ENCODE measurements around the gene KLHL26. TPM values are rescaled to one million over a fixed set of nuclear protein-coding genes. Genes with fewer than 3 reads are reported as not detected.

Gene KLHL26
- total RNA-seq, 1 donor from 2014 or later: 12.3 TPM

DNA sequence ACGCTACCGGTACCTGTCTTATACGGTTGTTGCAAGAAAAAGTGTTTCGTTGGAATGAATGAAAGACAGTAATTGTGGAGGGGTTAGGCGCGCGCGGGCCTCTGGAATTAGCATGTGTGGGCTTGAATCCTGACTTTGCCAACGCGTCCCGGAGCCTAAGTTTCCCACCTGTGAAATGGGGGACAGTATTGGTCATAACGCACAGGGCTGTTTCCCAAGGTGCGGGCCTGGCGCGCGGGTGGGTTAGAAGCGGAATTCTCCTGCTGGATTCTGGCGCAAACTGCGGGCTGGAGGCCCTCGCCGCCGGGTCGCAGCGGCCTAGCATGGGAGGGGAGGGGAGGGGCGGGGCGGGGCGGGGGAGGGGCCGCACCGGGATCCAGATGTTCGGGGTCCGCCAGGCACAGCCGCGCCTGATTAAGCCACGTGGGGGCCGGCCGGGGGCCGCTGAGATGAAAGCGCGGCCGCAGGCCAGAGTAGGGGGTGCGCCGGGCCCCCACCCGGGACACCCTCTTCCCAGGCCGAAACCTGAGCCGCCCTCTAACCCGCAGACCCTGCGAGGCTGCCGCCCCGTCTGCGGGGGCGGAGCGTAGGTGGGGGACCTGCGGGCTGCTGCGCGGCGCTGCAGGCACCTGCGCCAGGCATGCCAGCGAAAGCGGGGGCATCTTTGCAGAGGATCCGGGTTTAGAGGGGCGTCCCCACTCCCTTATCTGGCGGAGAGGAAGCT, 25.3 kb upstream of the KLHL26 start:
- Mint-ChIP-seq H3K27me3 (ENCODE audit: low read depth) (peaks cover 88% of the 10 kb centered on the region), H3K36me3 (ENCODE audit: low read depth) (no peaks in the 10 kb centered on the region), H3K4me3 (peak overlapping the region; percentile 72), H3K4me1 (peaks cover 23% of the 10 kb centered on the region), H3K27ac (ENCODE audit: unreplicated experiment) (no peak overlapping the region), H3K9me3 (no peaks in the 10 kb centered on the region)
- TF ChIP-seq, protein P1, sequence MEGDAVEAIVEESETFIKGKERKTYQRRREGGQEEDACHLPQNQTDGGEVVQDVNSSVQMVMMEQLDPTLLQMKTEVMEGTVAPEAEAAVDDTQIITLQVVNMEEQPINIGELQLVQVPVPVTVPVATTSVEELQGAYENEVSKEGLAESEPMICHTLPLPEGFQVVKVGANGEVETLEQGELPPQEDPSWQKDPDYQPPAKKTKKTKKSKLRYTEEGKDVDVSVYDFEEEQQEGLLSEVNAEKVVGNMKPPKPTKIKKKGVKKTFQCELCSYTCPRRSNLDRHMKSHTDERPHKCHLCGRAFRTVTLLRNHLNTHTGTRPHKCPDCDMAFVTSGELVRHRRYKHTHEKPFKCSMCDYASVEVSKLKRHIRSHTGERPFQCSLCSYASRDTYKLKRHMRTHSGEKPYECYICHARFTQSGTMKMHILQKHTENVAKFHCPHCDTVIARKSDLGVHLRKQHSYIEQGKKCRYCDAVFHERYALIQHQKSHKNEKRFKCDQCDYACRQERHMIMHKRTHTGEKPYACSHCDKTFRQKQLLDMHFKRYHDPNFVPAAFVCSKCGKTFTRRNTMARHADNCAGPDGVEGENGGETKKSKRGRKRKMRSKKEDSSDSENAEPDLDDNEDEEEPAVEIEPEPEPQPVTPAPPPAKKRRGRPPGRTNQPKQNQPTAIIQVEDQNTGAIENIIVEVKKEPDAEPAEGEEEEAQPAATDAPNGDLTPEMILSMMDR (conservative IDR thresholded peaks at IDR 0.05): no peak
- no peak for DNase-seq (ENCODE audit: low read depth, low spot score)

GRCh38 chr19:18612051-18612771, 24.6 kb upstream of the KLHL26 start:
- no peak overlapping the region for H3K27ac Mint-ChIP-seq (ENCODE audit: unreplicated experiment)
- no peak for DNase-seq (ENCODE audit: low read depth, low spot score)

GRCh38 chr19:18612772-18613588, 23.8 kb upstream of the KLHL26 start, which contains the start of gene TMEM59L:
TMEM59L (plus strand) TSS chr19:18612870; CDS start chr19:18612959, 89 bp downstream.
- no peaks in the 10 kb centered on the region for H3K36me3 Mint-ChIP-seq (ENCODE audit: low read depth)
- H3K9me3 Mint-ChIP-seq: peaks cover 5% of the 10 kb centered on the region
- H3K4me3 Mint-ChIP-seq: peak within 1 kb of the TSS; percentile 85
- peaks cover 23% of the 10 kb centered on the region for H3K4me1 Mint-ChIP-seq
- no peak for DNase-seq (ENCODE audit: low read depth, low spot score)
- TF ChIP-seq, protein P1 (conservative IDR thresholded peaks at IDR 0.05): no peak
- H3K27me3 Mint-ChIP-seq (ENCODE audit: low read depth): peaks cover 82% of the 10 kb centered on the region
- H3K27ac Mint-ChIP-seq (ENCODE audit: unreplicated experiment): no peak within 1 kb of the TSS

More at GRCh38 chr19:18612051-18612771, 24.6 kb upstream of the KLHL26 start:
- Mint-ChIP-seq H3K4me1 (peaks cover 23% of the 10 kb centered on the region), H3K4me3 (peak overlapping the region; percentile 85), H3K9me3 (no peaks in the 10 kb centered on the region), H3K27me3 (ENCODE audit: low read depth) (peaks cover 84% of the 10 kb centered on the region), H3K36me3 (ENCODE audit: low read depth) (no peaks in the 10 kb centered on the region)
- TF ChIP-seq, protein P1 (conservative IDR thresholded peaks at IDR 0.05): no peak

GRCh38 chr19:18613589-18614234, 23.1 kb upstream of the KLHL26 start:
- Mint-ChIP-seq H3K27ac (ENCODE audit: unreplicated experiment) (no peak overlapping the region), H3K9me3 (peaks cover 5% of the 10 kb centered on the region), H3K36me3 (ENCODE audit: low read depth) (no peaks in the 10 kb centered on the region), H3K27me3 (ENCODE audit: low read depth) (peaks cover 77% of the 10 kb centered on the region), H3K4me3 (peak overlapping the region; percentile 70), H3K4me1 (peaks cover 21% of the 10 kb centered on the region)
- DNase-seq (ENCODE audit: low read depth, low spot score): no peak
- TF ChIP-seq, protein P1 (conservative IDR thresholded peaks at IDR 0.05): no peak

DNA sequence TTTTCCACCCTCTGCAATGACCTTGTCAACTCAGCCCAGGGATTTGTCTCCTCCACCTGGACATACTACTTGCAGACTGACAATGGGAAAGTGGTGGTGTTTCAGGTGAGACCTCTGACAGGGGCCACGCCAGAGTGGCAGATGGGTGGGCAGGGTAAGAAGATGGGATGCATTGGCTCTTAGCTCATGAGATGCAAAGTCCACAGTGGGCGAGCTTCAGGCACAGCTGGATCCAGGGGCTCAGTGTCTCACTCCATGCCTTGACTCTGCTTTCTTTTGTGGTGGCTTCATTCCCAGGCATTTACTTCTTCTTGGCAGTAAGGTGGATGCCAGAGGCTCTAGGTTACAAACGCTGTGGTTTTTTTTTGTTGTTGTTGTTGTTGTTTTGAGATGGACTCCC, 20.8 kb upstream of the KLHL26 start:
- Mint-ChIP-seq H3K4me1 (peaks cover 10% of the 10 kb centered on the region), H3K36me3 (ENCODE audit: low read depth) (no peaks in the 10 kb centered on the region), H3K4me3 (no peak overlapping the region), H3K9me3 (peaks cover 5% of the 10 kb centered on the region), H3K27ac (ENCODE audit: unreplicated experiment) (no peak overlapping the region), H3K27me3 (ENCODE audit: low read depth) (peaks cover 56% of the 10 kb centered on the region)
- DNase-seq (ENCODE audit: low read depth, low spot score): no peak
- TF ChIP-seq, protein P1 (conservative IDR thresholded peaks at IDR 0.05): no peak
